ENCODE results near the gene ADAM15.

The ADAM15 gene

GRCh38 chr1:155053531-155054105 is 2.5 kb downstream of the ADAM15 start:
- no peak for FAIRE-seq

- no peak for FAIRE-seq
Observed at GRCh38 chr1:155057104-155057503, 6.0 kb downstream of the ADAM15 start.

GRCh38 chr1:155057788-155058211 is 6.7 kb downstream of the ADAM15 start:
- FAIRE-seq, result no peak

GRCh38 chr1:155060736-155061135 is 9.6 kb downstream of the ADAM15 start:
- FAIRE-seq, result no peak

GRCh38 chr1:155061381-155062150 is 10.4 kb downstream of the ADAM15 start:
- peak; percentile 90 for FAIRE-seq

GRCh38 chr1:155062151-155062686 is 11.1 kb downstream of the ADAM15 start:
- no peak for FAIRE-seq

GRCh38 chr1:155062702-155063411 is 11.7 kb downstream of the ADAM15 start:
- FAIRE-seq, result peak; percentile 45

GRCh38 chr1:155063550-155064110 is 12.5 kb downstream of the ADAM15 start, which contains the start of gene EFNA4:
Gene EFNA4 (plus strand): TSS chr1:155063740. CDS start chr1:155063824, 84 bp downstream.
- peak; percentile 96 for FAIRE-seq

GRCh38 chr1:155064111-155064831 is 13.2 kb downstream of the ADAM15 start:
- no peak for FAIRE-seq

GRCh38 chr1:155064832-155065429 is 13.8 kb downstream of the ADAM15 start:
- FAIRE-seq, result no peak

- no peak for FAIRE-seq
Observed at GRCh38 chr1:155066777-155067176, 15.7 kb downstream of the ADAM15 start.

- FAIRE-seq, result no peak
Observed at GRCh38 chr1:155068599-155068998, 17.5 kb downstream of the ADAM15 start.

- no peak for FAIRE-seq
Observed at GRCh38 chr1:155069551-155070157, 18.5 kb downstream of the ADAM15 start.

GRCh38 chr1:155070158-155070621 is 19.1 kb downstream of the ADAM15 start:
- FAIRE-seq, result no peak

- no peak for FAIRE-seq
Observed at GRCh38 chr1:155070721-155071569, 19.8 kb downstream of the ADAM15 start.

GRCh38 chr1:155071701-155072100 is 20.6 kb downstream of the ADAM15 start:
- no peak for FAIRE-seq

GRCh38 chr1:155072531-155073289 is 21.6 kb downstream of the ADAM15 start:
- no peak for FAIRE-seq

GRCh38 chr1:155073377-155074242 is 22.5 kb downstream of the ADAM15 start:
- FAIRE-seq, result no peak

- no peak for FAIRE-seq
Observed at GRCh38 chr1:155075535-155075934, 24.4 kb downstream of the ADAM15 start.
